Stimulated activated CD4-positive, alpha-beta T cell treated with anti-CD3 and anti-CD28 coated beads, Interleukin-4, amount 100 ng/mL, for 24 hours (primary cell): ENCODE data around the gene FHAD1.

ENCODE experiments used
- DNase-seq: peaks from one replicate; pipeline ENCODE4 v3.0.0-alpha.2; 2020

Gene FHAD1

GRCh38 chr1:15330028-15330427, 83.0 kb downstream of the FHAD1 start:
- DNase-seq = no peak

- no peak for DNase-seq
Measured at GRCh38 chr1:15331180-15331579, 84.2 kb downstream of the FHAD1 start.

- no peak for DNase-seq
Measured at GRCh38 chr1:15331734-15332133, 84.7 kb downstream of the FHAD1 start.

- no peak for DNase-seq
Measured at GRCh38 chr1:15332525-15332924, 85.5 kb downstream of the FHAD1 start.

GRCh38 chr1:15332952-15333715, 86.1 kb downstream of the FHAD1 start:
- DNase-seq = no peak

GRCh38 chr1:15334995-15335394, 88.0 kb downstream of the FHAD1 start:
- DNase-seq = no peak

GRCh38 chr1:15336866-15337265, 89.8 kb downstream of the FHAD1 start:
- no peak for DNase-seq

GRCh38 chr1:15337656-15338402, 90.8 kb downstream of the FHAD1 start:
- DNase-seq = no peak

GRCh38 chr1:15339570-15339969, 92.5 kb downstream of the FHAD1 start:
- no peak for DNase-seq

- DNase-seq = no peak
Measured at GRCh38 chr1:15341228-15341627, 94.2 kb downstream of the FHAD1 start.

- DNase-seq = no peak
Measured at GRCh38 chr1:15341634-15342407, 94.8 kb downstream of the FHAD1 start.

GRCh38 chr1:15342408-15342967, 95.5 kb downstream of the FHAD1 start:
- no peak for DNase-seq

GRCh38 chr1:15343099-15343498, 96.1 kb downstream of the FHAD1 start:
- DNase-seq = no peak

- no peak for DNase-seq
Measured at GRCh38 chr1:15343729-15344128, 96.7 kb downstream of the FHAD1 start.

- no peak for DNase-seq
Measured at GRCh38 chr1:15344380-15344779, 97.4 kb downstream of the FHAD1 start.

- DNase-seq = no peak
Measured at GRCh38 chr1:15344800-15345704, 98.0 kb downstream of the FHAD1 start.

GRCh38 chr1:15345705-15346345, 98.8 kb downstream of the FHAD1 start:
- peak; percentile 45 for DNase-seq

- DNase-seq = no peak
Measured at GRCh38 chr1:15346346-15347030, 99.5 kb downstream of the FHAD1 start.

- no peak for DNase-seq
Measured at GRCh38 chr1:15347182-15347581, 100.2 kb downstream of the FHAD1 start.

GRCh38 chr1:15348648-15349047, 101.6 kb downstream of the FHAD1 start:
- DNase-seq = no peak

GRCh38 chr1:15349133-15349532, 102.1 kb downstream of the FHAD1 start:
- DNase-seq = no peak
